Embryonic facial prominence (tissue), 1 donor: ENCODE data around the gene SNX30.

Experiments
- DNase-seq: peaks from one replicate; pipeline ENCODE4 v3.0.0-alpha.2; 2016; ENCODE audit errors: extremely low spot score

The SNX30 gene

DNA sequence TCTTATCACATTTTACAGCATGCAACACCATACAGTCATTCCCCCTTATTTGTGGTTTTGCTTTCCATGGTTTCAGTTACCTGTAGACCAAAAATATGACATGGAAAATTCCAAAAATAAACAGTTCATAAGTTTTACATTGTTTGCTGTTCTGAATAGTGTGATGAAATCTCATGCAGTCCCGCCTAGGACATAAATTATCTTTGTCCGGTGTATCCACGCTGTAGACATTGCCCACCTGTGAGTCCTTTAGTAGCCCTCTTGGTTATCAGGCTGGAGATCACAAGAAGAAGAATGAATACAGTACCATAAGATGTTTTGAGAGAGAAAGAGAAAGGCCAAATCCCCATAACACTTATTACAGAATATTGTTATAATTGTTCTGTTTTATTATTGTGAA lies 72.1 kb downstream of the SNX30 start:
- no peak for DNase-seq

DNA sequence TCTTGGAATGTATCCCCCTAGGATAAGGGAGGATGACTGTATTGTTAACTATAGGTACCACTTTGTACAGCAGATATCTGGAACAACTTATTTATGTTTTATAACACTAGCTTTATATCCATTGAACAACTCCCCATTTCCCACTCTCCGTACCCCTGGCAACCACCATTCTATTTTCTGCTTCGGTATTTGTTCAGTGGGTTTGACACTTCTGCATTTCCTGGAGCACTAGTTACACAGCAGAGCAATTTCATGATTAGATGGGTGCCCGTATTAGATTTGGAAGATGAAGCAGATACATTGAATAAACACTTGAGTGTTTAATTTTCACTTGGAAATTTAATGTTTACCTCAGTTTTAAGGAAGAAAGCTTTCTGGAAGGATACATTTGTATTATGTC lies 72.7 kb downstream of the SNX30 start:
- no peak for DNase-seq

DNA sequence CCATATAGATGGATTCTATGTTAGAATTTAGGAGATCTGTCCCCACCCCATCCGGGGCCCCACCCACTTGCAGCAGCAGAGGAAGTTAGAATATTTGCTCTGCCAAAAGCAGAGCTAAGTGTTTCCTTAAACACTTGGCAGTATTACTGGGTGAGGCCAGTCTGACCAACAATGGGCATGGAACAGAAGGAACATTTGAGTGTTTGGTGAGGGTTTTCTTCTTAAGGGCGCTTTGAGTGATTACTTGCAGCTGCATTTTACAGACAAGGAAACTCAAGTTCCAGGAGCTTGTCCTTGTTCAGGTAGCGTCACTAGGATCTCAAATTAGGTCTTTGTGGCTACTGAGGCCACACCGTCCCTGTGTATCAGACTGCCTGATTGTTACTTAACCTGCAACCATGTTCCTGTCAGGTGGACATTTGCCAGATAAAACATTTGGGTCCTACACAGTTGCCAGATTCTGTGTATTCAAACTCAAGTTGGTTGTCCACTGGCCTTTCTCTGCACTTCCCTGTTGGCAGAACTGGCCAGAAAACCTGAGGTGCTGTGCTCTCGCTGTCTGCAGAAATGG lies 80.8 kb downstream of the SNX30 start:
- DNase-seq: no peak

DNA sequence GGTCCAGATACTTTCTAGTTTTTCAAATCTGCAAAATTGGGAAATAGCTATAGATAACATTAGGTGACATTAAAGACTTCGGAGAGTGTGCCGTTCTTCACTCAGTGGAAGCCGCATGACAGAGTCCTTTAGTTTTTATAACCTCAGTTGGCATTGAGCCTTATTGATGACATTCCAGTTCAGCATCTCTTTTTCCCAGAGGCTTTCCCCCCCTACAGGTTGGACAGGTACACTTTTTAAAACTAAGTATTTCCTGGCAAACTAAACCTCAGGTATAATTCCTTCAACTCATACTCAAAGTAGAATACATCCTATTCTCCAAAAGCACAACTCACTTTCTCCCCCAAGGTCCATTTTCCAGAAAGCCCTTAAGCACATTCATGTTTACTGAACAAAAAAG lies 81.4 kb downstream of the SNX30 start:
- DNase-seq: no peak

DNA sequence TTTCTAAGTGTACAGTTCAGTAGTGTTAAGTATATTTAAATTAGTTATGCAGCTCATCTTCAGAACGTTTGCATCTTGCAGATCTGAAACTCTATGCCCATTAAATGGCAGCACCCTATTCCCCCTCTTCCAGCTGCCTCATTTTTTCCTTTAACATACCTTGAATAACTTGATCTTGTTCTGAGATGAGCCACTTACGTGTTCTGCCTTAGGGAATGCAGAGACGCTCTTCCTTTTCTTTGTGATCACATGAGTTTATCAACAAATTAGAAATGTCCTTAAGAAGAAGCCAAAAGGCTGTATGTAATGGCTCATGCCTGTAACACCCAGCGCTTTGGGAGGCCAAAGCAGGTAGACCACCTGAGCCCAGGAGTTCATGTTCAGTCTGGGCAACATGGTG lies 82.5 kb downstream of the SNX30 start:
- no peak for DNase-seq

DNA sequence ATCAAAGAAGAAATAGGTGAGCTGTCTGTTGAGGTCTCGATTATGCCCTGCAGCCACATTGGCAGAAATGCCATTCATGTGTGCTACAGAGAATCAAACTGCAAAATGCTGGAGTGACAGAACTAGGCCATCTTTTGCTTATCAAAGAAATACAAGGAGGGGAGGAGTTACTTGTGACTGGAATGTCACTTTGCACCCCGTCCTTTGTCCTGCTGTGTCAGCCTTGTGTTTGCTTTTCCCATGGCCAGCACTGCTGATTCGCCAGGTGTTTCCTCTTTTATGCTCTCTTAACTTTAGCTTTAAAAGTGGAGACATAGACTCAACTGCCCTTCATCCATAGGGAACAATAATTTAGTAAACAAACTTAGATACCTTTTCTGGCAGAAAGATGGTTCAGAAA lies 85.8 kb downstream of the SNX30 start:
- DNase-seq: no peak

DNA sequence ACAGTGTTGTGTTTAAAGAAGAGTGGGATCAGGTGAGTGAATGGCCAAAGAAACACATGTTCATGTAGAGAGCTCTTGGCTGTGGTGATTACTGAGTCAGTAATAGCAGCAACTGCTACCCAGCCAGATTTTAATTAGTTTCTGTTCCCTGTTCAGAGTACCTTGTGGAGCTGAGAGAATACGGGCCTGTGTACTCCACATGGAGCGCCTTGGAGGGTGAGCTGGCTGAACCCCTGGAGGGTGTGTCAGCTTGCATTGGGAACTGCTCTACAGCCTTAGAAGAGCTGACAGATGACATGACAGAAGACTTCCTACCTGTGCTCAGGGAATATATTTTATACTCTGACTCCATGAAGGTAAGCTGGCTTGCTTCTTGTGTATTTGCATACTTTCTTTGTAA lies 87.8 kb downstream of the SNX30 start:
- no peak for DNase-seq

DNA sequence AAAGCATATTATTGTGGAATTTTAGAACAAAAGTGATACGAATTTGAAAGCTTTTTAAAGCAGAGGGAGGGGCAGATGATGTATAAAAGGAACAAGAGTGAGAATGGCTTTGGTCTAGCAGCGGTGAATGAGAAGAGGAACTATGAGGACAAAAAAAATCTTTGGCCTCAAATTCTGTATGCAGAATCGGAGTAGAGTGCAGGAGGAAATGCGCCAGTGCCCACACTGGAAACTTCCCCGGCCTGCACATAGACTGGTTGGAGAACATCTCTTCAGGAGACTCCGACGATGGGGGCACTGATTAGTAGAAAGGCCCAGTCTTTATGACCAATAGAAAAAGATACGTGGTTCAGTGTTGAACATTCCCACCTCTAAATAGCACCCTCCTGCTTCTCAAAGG lies 88.8 kb downstream of the SNX30 start:
- DNase-seq: no peak

DNA sequence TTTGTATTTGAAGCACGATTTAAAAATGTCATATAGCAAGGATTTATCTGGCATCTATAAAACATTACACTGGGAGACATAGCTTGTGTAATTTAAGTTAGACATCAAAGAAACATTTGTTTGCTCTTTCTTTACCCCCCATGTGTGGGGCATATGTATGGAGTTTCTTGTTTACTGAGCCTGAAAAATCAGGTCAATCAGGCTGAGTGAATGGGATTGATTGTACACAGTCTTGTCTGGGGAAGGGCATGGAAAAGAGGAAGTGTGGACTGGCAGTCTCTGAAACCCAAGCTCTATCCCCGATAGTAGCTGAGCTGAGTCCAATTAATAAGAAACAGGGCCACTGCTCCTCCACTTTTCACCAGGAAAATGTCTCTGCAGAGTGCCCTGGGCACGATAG lies 90.7 kb downstream of the SNX30 start:
- peak; percentile 9 for DNase-seq

DNA sequence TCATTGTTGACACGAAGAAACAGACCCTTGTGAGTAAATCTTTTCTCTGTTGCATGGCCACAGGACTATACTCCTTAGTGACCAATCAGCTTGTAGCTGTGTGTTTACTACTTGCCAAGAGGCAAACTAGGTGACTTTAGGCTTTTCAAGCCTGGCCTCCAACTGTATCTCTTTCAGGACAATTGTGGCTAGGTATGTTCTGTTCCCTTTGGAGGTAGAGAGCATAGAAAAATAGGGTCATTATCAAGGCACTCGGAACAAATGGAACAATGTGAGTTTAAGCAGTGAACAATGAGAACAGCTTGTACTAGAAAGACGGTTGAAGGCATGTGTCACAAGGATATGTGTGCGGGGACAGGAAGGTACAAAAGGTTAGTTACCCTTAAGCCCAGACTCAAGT lies 92.0 kb downstream of the SNX30 start:
- DNase-seq: no peak

DNA sequence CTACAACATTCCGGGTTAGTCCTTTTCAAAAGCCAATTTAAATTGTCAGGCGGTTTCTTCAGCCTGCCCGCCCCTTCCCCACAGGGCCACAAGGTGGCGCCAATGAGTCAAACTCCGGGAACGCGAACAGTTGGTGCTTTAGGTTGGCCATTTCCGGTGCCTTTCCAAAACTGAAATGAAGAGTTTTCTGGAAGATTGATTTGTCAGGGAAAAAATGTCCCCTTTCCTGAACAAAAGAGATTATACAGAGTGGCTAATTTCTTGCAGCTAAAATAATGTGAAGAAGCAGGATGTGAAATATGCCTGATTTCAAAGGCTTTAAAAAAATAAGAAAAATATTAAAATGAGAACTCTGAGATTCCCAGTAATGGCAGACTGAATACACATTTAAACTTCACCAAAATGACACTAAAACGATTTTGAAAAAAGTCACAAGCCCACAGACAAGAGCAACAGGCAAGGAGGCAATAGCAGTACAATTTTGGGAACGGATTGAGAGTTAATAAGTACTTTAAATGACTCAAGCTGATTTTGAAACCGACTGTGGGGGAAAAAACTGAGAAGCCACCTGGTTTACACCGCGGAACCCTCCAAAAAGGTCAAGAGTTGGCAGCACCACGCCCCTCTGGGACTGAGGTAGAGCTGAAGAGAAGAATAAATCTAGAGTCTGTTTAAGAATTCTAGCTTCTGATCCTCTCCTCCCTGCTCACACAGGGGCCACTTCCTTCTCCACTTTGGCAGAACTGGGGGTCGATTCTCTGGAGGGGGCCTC lies 94.4 kb downstream of the SNX30 start:
- peak; percentile 16 for DNase-seq

DNA sequence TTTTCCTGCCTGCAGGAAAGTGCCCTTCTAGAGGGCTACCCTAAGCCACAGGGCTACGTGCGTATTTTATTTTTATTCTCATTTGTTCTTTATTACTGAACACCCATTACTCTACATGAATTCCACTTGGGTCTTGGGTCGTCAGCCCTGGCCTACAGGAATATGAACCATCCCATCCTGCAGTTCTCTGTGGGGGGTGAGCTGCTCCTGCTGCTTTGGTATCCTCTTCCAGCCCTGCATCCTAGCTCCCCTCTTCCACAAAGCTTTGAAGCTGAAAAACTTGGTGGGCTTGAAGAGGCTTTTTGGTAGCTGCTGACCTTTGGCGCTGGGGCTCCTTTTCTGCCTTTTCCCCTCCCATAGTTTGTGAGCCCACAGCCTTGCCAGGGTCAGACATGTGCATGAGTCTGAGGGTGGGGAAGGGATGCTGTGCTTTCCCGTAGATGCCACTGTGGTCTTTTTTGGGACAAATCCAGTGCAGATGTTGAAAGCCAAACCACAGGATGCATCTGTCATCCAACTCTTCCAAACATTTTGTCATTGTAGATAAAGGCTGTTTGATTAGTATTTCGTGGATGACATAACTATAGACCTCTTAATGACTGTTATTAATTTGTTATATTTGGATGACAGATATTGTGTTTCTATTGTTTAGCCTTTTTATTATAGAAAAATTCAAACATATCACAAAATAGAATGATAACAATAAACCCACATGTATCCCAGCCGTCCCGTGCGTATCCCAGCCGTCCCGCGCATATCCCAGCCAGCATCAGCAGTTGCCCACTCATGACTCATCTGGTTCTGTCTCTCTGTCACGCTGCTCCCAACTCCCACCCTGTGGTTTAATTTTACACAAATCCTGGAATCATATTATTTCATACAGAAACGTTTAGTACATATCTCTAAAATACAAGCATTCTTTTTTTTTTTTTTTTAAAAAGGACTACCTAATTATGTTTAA lies 96.2 kb downstream of the SNX30 start:
- no peak for DNase-seq

DNA sequence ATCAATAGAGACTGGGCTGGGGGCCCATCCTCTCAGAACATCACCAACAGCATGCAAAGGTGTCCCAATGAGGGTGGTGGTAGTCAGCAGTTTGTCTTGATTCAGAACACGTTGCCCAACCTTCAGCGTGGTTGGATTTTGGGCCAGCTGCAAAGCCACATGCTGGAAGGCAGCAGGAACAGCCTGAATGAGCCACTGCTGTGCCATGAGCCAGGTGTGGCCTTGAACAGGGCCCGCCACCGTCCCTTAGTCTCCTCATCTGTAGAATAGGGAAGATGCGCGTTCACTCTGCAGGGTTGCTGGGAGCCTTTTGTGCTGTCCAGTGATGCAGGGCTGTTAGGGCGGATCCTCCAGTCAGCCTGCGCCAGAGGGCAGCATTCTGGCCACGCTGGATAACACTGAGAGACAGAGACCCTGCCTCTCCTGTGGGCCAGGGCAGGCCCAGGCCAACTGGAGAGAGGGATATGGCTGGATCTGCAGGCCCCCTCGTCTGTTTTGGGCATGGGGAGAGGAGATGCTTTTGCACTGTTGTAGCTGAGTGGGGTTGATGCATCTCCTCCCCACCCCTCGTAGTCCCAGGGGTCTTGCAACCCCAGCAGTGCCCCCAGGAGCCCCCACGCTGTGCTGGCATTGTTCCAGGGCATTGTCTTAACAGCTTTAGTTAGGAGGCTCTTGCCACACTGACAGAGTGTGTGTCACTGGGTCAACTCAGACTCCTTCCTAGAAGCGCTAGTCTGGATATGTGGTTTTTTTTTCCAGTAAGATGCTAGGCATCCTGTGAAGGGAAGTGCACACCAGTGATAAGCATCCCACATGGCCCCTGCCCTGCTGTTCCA lies 98.0 kb downstream of the SNX30 start:
- DNase-seq: no peak

DNA sequence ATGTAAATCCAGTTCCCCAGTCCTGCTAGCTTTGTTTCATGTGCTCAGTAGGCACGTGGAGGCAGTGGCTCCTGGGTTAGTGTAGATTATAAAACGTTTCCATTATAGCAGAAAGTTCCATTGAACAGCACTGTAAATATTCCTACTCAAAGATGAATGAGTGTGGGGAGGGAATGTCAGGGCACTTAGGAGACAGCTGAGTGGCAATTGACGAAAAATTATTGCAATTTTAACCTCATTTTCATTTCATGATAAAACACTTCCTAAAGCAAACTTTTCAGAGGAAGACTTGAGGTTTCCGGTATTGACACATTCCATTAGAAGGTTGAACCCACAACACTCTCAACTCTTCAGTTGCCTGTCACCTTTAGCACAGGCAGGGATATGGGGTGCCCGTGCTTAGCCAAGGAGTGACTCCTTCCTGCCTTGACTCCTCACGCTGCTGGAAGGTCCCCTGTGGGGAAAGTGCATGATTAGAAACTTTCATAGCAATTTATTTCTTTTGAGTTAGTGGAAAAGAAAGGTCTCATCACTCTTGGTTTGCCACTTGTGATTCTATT lies 98.9 kb downstream of the SNX30 start:
- no peak for DNase-seq

DNA sequence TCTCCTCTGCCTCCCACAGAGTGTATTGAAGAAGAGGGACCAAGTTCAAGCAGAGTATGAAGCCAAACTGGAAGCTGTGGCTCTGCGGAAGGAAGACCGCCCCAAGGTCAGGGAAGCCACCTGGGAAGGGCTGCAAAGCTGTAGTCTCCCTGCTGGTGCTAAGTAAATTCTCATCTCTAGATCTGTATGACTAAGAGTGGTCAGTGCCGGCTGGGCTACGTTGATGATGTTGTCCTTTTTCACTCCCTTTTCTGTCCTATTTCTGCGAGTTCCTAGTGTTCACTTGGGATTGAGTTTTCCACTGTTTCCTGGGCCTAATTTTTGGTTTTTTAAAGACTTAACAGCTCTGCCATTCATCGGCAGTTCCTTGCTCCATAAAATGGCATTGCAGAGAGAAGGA lies 100.3 kb downstream of the SNX30 start:
- DNase-seq: no peak

DNA sequence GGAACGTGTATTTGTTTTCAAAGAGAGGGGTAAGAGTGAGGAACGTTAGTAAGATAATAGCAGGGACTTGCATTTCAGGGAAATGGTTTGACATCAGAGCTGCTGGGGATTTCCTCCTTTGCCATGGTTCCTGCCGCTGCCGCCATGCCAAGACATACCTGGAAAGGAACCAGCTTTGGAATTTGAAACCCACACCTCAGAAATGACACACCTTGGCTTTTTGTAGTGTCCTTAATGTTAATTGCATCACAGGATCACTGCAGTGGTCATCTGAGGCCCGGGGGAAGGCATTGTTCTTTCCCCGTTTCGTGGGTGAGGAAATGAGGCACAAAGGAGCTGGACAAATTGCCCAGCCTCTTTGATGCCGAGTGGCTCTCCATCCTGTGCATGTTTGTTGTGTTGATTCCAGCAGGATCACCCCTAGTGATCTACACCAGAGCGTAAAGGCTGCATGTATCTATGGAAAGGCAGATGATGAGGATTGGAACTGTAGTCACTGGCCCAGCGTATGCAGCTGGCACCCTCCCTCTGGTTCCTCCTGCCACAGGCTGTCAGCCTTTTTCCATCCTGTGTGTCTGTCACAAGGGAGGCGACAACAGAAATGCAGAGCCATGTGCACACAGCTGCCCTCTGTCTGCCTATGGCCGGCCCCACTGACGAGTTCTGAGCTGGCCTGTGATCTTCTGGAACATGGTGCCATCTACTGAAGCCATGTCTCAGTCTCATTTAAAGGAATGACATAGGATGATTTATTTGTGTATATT lies 102.4 kb downstream of the SNX30 start:
- no peak for DNase-seq

DNA sequence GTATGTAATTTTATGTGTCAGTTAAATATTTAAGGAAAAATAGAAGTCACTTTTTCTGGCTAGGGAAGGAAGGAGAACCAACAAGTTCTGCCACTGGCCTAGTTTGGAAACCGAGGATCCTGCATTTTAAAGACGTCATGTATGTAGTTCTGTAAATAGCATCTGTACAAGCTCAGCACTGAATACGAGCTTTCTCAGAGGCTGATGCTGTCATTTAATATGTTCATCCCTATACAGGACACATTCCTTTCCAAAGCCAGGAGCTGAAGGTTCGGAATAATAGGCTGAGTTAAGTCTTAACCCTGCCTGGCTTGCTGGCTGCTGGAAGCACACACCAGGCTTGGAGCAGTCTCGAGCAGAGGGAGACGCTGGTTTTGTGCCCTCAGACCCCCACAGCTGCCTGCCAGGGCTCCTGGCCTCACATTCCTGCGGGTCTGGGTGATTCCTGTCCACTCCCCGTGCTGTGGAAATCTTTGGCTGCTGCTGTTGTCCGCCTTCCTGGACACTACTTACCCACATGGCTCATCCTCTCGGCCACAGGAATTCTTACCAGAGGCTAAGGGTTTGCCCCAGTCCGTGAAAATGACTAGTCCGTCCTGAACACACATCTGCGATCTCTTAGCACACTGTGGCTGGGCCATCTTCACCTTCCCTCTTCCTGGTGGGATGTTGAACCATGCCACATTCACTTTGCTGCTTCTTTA lies 103.5 kb downstream of the SNX30 start:
- no peak for DNase-seq

DNA sequence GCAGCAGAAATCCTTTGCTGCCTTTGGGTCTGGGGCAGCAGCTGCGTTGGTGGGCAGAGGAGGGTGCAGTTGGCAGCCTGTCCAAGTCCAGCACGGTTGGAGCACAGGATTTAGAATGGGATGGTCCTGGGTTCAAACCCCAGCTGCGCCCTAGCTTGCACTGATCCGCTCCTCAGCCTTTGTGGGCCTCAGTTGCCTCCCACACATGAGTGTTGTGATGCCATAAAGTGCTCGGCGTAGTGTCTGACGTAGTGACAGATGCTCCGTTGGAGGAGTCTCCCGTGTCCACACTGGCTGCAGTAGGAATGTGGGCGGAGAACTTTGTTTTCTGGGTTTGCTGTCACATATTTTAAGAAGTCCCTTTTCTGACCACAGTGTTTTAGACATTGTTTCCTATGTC lies 104.1 kb downstream of the SNX30 start:
- DNase-seq: no peak

DNA sequence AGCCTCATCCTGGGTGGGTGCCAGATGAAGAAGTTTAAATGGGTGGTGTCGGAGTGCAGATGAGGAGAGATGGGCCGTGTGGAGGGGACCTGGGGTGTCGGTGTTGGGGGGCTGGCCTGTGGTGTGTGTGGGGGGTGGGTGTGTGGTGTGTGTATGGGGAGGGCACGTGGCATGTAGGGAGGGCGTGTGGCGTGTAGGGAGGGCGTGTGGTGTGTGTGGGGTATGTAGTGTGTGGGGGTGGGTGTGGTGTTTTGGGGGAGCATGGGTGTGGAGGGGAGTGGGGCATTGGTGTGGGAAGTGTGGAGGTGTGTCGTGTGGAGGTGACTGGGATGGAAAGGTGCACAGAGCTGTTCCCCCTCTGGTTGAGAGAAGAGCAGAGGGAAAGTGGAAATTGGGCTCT lies 105.6 kb downstream of the SNX30 start:
- DNase-seq: no peak

DNA sequence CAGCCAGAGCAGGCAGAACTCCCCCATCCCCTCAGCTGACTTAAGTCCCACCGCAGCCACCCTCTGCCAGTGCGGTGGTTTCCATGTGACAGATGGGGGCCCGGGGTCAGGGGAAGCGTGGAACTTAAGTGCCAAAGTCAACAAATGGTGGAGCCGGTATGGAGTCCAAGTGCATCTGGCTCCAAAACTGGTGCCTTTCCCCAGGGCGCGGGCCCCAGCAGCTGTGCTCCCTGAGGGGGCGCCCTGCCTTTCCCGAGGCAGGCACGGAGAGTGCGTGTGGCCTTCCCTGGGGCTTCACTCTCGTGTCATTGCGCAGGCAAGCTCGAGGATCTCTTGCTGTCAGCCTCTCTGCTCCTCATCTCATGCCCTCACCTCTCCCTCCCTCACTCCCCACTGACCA lies 106.3 kb downstream of the SNX30 start:
- no peak for DNase-seq
